Activated CD4-positive, CD25-positive, alpha-beta regulatory T cell (primary cell): Measurements from ENCODE around the gene PPM1M.
A peak's percentile ranks its signal among the peaks of the same experiment; 100 is the strongest.
"Not testable (repeated sequence)": the region's sequence is repeated elsewhere in the genome, so short reads cannot be mapped to it uniquely, and the experiment has no call there.

Experiments used
- DNase-seq, 4 experiments: peaks; one replicate each; lab custom pipeline; 2025; lab: John Stamatoyannopoulos, UW

The PPM1M gene

GRCh38 chr3:52277972-52278509 is 32.5 kb downstream of the PPM1M start:
- DNase-seq, result peak; percentile 58 to 74 (median 66)

- peak; percentile 93 to 97 (median 96) for DNase-seq
Measured at GRCh38 chr3:52278510-52279069, 33.0 kb downstream of the PPM1M start, which contains the start of gene WDR82. TSS of gene WDR82 (minus strand) at chr3:52278649. CDS start at chr3:52278361, 288 bp downstream.

GRCh38 chr3:52279596-52279995 is 34.0 kb downstream of the PPM1M start:
- DNase-seq, result no peak

GRCh38 chr3:52280050-52280461 is 34.5 kb downstream of the PPM1M start:
- no peak for DNase-seq

- DNase-seq, result peak in 2 of 4 experiments; percentile 3 to 14
Measured at GRCh38 chr3:52281981-52282801, 36.6 kb downstream of the PPM1M start.

GRCh38 chr3:52283306-52283705 is 37.7 kb downstream of the PPM1M start:
- DNase-seq, result no peak

GRCh38 chr3:52284051-52284450 is 38.5 kb downstream of the PPM1M start:
- not testable (repeated sequence) for DNase-seq

- DNase-seq, result no peak
Measured at GRCh38 chr3:52286777-52287110, 41.2 kb downstream of the PPM1M start.

- DNase-seq, result no peak
Measured at GRCh38 chr3:52288674-52289073, 43.1 kb downstream of the PPM1M start.

GRCh38 chr3:52289338-52289746 is 43.8 kb downstream of the PPM1M start:
- no peak for DNase-seq

GRCh38 chr3:52289747-52290595 is 44.4 kb downstream of the PPM1M start:
- no peak for DNase-seq

- no peak for DNase-seq
Measured at GRCh38 chr3:52290596-52291507, 45.3 kb downstream of the PPM1M start.

GRCh38 chr3:52291508-52292181 is 46.1 kb downstream of the PPM1M start:
- peak in 2 of 4 experiments; percentile 19 to 22 for DNase-seq

GRCh38 chr3:52292247-52293065 is 46.9 kb downstream of the PPM1M start:
- DNase-seq, result no peak

- no peak for DNase-seq
Measured at GRCh38 chr3:52293491-52294319, 48.1 kb downstream of the PPM1M start.

- no peak for DNase-seq
Measured at GRCh38 chr3:52294320-52295150, 49.0 kb downstream of the PPM1M start.

- DNase-seq, result no peak
Measured at GRCh38 chr3:52295671-52296208, 50.2 kb downstream of the PPM1M start.
